ENCODE data around the gene ARL4C.

Gene ARL4C

GRCh38 chr2:234497594-234498235 lies 834 bp upstream of the ARL4C start:
- no peak for DNase-seq

DNA sequence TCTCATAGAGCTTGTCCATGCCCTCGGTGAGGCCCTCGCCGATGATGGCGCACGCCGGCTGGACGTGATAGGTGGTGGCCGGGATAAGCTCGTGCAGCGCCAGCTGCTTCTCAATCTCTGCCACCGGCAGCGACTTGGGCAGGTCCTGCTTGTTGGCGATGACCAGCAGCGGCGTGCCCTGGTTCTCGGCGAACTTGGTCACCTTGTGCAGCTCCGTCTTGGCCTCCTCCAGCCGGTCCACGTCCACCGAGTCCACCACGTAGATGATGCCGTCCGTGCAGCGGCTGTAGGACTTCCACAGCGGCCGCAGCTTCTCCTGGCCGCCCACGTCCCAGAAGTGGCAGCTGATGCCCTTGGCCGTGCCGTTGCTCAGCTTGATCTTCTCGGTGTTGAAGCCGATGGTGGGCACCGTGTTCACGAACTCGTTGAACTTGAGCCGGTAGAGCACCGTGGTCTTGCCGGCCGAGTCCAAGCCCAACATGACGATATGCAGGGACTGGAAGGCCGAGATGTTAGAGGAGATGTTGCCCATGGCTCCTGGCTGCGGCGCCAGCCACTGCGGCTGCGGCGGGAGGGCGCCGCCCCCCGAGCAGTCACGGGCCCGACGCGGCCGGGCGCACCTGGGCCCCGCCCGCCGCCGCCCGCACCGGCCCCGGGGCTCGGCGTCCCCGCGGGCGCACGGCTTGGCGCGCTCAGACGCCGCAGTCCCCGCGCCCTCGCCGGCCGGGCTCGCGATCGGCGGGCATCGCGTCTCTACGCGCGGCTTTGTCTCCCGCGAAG lies 636 bp downstream of the ARL4C start:
- DNase-seq, result no peak

- no peak for DNase-seq
Observed at GRCh38 chr2:234495251-234496054, 1.4 kb downstream of the ARL4C start.

DNA sequence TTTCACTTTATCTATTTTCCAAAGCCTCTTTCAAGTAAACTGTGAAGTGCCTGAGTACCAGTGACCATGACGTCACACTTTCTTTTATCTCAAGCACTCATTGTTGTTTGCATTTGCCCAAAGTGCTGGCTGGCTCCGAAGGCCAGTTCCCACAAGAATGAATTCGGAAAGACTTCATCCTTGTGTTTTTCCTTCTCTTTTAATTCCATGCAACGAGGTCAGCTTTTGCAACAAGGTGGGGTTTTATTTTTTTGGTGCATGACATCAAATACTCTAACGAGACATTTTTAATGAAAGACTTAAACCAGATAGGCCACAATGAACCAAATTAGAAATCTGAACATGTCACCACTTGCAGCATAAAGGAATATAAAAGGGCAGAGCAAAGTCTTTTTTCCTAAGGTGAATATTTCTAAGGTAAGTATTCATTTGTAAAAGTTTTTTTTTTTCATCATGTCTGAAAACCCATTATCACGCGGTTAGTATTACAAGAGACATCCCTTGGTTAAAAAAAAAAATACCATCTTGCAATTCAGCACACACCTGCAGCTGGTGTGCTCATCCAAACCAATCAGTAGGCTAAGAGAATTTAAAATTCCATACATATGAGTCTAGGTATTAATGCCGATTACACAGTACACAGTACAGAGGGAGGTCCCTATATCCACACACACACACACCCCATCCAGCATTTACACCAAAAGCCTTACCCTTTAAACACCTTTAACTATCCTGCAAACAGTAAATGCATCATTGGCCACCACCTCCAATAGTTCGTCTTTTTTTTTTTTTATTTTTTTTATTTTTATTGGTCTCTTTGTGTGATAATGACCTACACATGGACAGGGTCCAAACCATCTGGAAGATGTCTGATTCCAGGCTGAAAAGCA lies 2.3 kb downstream of the ARL4C start:
- DNase-seq, result no peak

DNA sequence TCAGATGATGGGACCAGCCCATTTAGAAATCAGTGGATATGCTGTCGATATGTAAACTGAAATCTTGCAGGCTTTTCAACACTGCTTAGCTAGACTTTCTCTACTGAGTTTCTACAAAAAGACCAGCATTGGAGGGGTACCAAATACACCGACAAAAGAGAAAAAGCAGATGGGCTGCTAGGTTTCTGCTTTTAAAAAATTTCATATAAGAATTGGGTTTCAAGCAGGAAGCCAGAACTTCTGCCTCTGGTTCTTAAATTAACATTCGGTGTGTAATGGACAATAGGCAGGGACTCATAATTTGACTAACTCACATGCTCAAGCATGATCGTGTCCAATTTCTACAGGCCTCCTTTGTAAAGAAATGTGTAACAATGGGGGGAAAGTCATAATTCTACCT lies 3.1 kb downstream of the ARL4C start:
- DNase-seq, result no peak

DNA sequence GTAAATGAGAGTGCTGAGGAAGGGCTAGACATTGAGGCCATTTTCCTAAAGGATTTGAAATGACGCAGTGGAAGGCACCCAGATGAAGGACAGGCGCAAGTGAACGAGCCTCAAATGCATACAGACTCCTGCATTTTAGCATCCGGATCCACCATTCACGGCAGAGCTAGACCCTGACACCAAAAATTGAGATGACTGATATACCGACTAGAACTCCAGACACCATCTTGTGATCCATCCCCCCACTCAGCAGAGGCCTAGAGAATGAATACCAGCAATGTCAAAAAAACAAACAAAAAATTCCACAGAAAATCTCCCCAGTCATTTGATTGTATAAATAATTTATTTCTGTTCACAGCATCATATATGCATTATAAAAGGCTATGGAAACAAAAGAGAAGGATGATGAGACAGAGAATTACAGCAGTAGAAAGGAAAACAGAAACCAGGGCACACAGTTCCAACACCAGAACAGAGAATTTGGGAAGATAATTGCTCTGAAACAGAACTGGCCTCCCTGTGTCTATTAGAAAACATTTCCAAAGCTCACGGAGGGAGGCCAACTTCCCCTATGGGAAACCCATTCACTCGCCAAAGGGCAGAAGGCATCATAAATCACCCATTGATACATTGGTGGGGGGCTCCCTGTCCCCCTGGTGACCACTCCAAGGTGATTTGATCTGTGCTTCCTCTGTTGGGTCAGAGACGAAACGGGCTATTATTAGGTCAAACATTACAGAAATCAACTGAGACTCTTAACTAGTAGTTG lies 4.0 kb downstream of the ARL4C start:
- DNase-seq, result no peak

DNA sequence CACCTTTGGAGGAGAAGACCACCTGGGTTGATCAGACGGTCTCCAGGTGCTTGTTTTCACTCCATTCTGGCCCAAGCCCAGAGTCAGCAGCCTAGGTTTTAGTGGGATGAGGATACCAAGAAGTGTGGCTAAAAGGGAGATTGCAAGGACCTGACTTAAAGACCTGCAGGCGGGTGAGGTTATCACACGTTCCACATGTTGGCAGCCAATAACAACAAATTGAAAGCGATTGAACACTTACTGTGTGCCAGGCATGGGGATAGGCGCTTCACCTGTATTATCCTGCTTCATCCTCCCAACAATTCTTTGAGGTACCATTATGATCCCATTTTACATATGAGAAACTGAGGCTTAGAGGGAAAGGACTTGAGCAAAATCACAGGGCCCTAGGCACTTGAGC lies 5.0 kb downstream of the ARL4C start:
- DNase-seq, result no peak

DNA sequence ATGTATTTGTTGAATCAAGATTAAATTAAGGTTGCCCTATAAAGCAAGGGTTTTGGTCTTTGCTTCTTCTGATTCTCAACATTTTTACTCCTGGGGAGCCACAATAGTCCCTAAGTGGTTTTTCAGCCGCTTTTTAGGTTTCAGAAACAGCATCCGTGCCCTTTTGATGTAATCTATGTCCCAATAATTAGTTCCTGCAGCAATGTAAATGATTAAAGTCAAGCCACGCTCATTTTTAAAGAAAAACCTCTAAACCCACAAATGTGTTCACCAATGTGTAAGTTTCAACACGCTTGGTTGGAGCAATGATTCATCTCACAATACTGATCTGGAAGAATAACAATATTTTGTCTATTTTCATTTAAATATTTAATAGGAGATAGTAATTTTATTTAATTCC lies 5.6 kb downstream of the ARL4C start:
- no peak for DNase-seq

- DNase-seq, result no peak
Observed at GRCh38 chr2:234490271-234491091, 6.4 kb downstream of the ARL4C start.

DNA sequence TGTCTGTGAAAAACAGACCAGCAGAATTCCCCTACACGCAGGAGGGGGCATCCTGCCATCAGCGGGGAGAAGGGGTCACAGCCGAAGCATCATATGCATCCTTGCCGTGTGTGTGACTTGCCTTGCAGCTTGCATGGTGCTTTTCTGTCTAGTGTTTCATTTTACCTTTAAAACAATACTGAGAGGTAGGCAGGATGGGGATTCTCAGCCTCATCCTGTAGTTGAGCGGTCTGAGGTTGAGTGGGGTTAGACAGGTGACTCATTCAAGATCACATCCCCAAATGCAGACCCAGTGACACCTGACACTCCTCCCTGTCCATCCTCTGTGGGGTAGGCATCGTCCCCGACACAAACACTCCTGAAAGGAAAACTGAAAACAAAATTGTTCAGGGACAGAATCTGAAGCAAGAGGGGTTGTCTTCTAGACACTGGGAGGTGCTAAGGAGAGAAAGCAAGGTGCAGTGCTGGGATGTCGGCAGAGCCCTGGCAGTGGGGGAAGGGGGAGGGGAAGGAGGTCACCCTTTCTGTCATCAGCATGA lies 7.9 kb downstream of the ARL4C start:
- DNase-seq, result no peak

GRCh38 chr2:234488486-234488885 lies 8.4 kb downstream of the ARL4C start:
- no peak for DNase-seq

DNA sequence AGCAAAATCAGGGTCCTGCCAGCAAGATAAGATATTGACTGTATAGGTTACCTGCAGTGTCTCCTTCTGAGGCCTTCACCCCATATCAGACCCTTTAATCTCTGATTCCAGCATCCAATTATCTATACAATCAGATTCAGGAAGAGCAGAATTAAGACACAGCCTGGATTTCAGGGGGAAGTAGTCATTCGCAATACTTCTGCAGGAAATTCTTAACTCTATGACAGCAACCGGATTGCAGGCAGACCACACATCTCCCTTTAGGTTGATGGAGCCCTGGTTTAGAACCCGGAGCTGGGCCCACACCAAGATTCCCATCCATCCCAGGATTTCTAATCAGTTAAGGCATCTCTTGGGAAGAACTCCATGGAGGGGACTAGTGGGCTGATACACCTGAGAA lies 9.5 kb downstream of the ARL4C start:
- DNase-seq, result no peak

- no peak for DNase-seq
Observed at GRCh38 chr2:234483568-234484251, 13.2 kb downstream of the ARL4C start.

- DNase-seq, result no peak
Observed at GRCh38 chr2:234481301-234481700, 15.6 kb downstream of the ARL4C start.

- DNase-seq, result no peak
Observed at GRCh38 chr2:234480337-234480736, 16.5 kb downstream of the ARL4C start.

DNA sequence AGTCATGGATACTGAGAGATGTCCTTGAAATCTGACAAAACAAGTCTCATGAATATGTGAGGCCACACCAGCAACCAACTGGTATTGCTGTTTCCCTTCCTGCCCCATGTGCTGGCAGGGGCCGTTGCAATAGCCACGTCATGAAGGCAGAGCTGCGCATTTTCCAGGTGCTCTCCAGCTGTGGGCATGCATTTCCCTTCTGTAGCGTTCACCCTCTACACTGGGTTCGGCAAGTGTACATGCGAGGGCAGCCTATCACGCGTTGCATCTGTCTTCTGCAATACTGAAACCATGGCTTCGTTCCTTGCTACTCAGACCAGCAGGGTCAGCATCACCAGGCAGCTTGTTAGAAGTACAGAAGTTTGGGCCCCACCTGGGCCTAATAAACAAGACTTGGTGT lies 17.4 kb downstream of the ARL4C start:
- DNase-seq, result no peak

GRCh38 chr2:234478121-234478858 lies 18.6 kb downstream of the ARL4C start:
- no peak for DNase-seq

GRCh38 chr2:234476766-234477165 lies 20.1 kb downstream of the ARL4C start:
- DNase-seq, result no peak

GRCh38 chr2:234474654-234475053 lies 22.2 kb downstream of the ARL4C start:
- DNase-seq, result no peak
